Measurements from ENCODE around the gene RBM33. TPM values are rescaled to one million over a fixed set of nuclear protein-coding genes. Genes with fewer than 3 reads are reported as not detected.

The RBM33 gene
- polyA plus RNA-seq, 3 donors = 15.0 to 27.7 (median 22.2) TPM

DNA sequence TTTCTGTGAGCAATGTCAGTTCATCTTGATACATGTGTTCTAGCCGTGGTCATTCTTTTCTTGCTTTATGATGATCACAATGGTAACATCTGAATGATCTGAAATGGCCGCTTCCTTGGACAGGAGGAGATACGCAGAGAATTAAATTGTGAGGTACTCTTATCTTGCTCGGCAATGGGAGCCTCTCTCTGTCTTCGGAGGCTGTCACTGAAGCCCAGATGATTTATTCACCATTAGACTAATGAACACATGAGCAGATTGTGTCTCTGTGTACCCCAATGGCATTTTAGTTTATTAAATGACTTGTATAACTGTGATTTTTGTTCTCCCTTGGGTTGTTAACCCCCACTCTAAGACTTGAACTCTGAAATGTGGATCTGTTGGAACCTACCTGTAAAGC, 38.6 kb downstream of the RBM33 start:
- intact Hi-C loops (cut with micrococcal nuclease) = no loop called here
- H3K27ac Mint-ChIP-seq = peak overlapping the region in 1 of 7 donors; percentile 25
- no peak for DNase-seq
- Histone ChIP-seq H3K9me3 (replicated peaks in 1 of 2; ENCODE audit: control insufficient read depth in 1 of 2, insufficient read depth in 1 of 2, low read length in 2 of 2) (no peaks in the 10 kb centered on the region), H3K79me2 (ENCODE audit: insufficient read depth, low read length) (peaks cover 77% of the 10 kb centered on the region), H3K4me2 (replicated peaks; ENCODE audit: extremely low read depth, low read length, poor library complexity, severe bottlenecking) (no peak overlapping the region), H4K20me1 (ENCODE audit: insufficient read depth, low read length) (peaks cover 81% of the 10 kb centered on the region), H3K27me3 (ENCODE audit: control insufficient read depth in 2 of 2, insufficient read depth in 2 of 2, low read length in 2 of 2) (no peaks in the 10 kb centered on the region), H3K27ac (ENCODE audit: low read depth in 1 of 2, low read length in 2 of 2) (no peak overlapping the region), H3K4me1 (ENCODE audit: control insufficient read depth in 1 of 2, insufficient read depth in 2 of 2, low read length in 2 of 2) (no peaks in the 10 kb centered on the region), H3K9ac (ENCODE audit: insufficient read depth, low read length, poor library complexity, severe bottlenecking) (no peak overlapping the region), H2AFZ (ENCODE audit: insufficient read depth, low read depth, low read length, poor library complexity, severe bottlenecking) (no peak overlapping the region), H3K4me3 (replicated peaks in 1 of 3; ENCODE audit: low read depth in 2 of 3, low read length in 3 of 3) (no peak overlapping the region), H3K36me3 (replicated peaks in 1 of 2; ENCODE audit: control insufficient read depth in 1 of 2, insufficient read depth in 2 of 2, low read length in 2 of 2) (peaks cover 64 to 82% of the 10 kb centered on the region in 2 donors)
- peaks cover 70 to 85% of the 10 kb centered on the region in 2 donors for H3K36me3 Mint-ChIP-seq
- no CpG with 5 or more reads among the region's 5 CpGs for WGBS (ENCODE audit: insufficient coverage)
- TF ChIP-seq, protein P1, sequence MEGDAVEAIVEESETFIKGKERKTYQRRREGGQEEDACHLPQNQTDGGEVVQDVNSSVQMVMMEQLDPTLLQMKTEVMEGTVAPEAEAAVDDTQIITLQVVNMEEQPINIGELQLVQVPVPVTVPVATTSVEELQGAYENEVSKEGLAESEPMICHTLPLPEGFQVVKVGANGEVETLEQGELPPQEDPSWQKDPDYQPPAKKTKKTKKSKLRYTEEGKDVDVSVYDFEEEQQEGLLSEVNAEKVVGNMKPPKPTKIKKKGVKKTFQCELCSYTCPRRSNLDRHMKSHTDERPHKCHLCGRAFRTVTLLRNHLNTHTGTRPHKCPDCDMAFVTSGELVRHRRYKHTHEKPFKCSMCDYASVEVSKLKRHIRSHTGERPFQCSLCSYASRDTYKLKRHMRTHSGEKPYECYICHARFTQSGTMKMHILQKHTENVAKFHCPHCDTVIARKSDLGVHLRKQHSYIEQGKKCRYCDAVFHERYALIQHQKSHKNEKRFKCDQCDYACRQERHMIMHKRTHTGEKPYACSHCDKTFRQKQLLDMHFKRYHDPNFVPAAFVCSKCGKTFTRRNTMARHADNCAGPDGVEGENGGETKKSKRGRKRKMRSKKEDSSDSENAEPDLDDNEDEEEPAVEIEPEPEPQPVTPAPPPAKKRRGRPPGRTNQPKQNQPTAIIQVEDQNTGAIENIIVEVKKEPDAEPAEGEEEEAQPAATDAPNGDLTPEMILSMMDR (IDR thresholded peaks at IDR 0.05) = no peak
- no peak overlapping the region for H3K4me3 Mint-ChIP-seq
- no peaks in the 10 kb centered on the region for H3K27me3 Mint-ChIP-seq (ENCODE audit: low read depth in 3 of 3)
- H3K9me3 Mint-ChIP-seq = peaks cover 2 to 11% (median 5%) of the 10 kb centered on the region in 7 donors
- no peaks in the 10 kb centered on the region for H3K4me1 Mint-ChIP-seq

DNA sequence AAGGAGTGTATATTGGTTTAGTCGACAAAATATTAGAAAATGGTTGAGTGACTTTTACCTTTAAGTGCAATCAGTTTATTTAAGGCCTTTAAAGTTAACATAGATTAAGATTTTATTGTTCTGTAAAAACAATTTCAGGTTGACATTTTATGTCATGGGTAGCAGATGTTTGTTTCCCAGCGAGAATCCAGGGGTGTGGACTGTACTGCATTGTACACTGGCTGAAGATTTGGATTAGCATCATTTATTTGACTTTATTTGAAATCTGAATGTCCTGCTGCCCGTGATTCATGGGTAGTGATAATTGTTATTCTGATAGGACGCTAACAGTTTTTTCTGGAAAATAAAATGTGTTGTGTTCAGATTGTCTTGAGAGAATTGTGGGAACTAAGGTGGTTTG, 39.3 kb downstream of the RBM33 start:
- peaks cover 78% of the 10 kb centered on the region for H4K20me1 ChIP-seq (ENCODE audit: insufficient read depth, low read length)
- H3K9me3 ChIP-seq (replicated peaks in 1 of 2; ENCODE audit: control insufficient read depth in 1 of 2, insufficient read depth in 1 of 2, low read length in 2 of 2) = no peaks in the 10 kb centered on the region
- H3K4me2 ChIP-seq (replicated peaks; ENCODE audit: extremely low read depth, low read length, poor library complexity, severe bottlenecking) = no peak overlapping the region
- TF ChIP-seq, protein P1 (IDR thresholded peaks at IDR 0.05) = no peak
- no peaks in the 10 kb centered on the region for H3K4me1 ChIP-seq (ENCODE audit: control insufficient read depth in 1 of 2, insufficient read depth in 2 of 2, low read length in 2 of 2)
- no peak overlapping the region for H2AFZ ChIP-seq (ENCODE audit: insufficient read depth, low read depth, low read length, poor library complexity, severe bottlenecking)
- WGBS (ENCODE audit: insufficient coverage) = 97% methylated on average over 3 of the region's 4 CpGs
- H3K36me3 ChIP-seq (replicated peaks in 1 of 2; ENCODE audit: control insufficient read depth in 1 of 2, insufficient read depth in 2 of 2, low read length in 2 of 2) = peaks cover 62 to 76% of the 10 kb centered on the region in 2 donors
- H3K4me3 ChIP-seq (replicated peaks in 1 of 3; ENCODE audit: low read depth in 2 of 3, low read length in 3 of 3) = no peak overlapping the region
- Mint-ChIP-seq H3K4me3 (no peak overlapping the region), H3K9me3 (peaks cover 2 to 11% (median 5%) of the 10 kb centered on the region in 7 donors), H3K4me1 (no peaks in the 10 kb centered on the region), H3K36me3 (peaks cover 71 to 91% of the 10 kb centered on the region in 2 donors), H3K27me3 (ENCODE audit: low read depth in 3 of 3) (no peaks in the 10 kb centered on the region), H3K27ac (peak overlapping the region in 1 of 7 donors; percentile 32)
- H3K9ac ChIP-seq (ENCODE audit: insufficient read depth, low read length, poor library complexity, severe bottlenecking) = no peak overlapping the region
- H3K27me3 ChIP-seq (ENCODE audit: control insufficient read depth in 2 of 2, insufficient read depth in 2 of 2, low read length in 2 of 2) = no peaks in the 10 kb centered on the region
- H3K27ac ChIP-seq (ENCODE audit: low read depth in 1 of 2, low read length in 2 of 2) = no peak overlapping the region
- peaks cover 76% of the 10 kb centered on the region for H3K79me2 ChIP-seq (ENCODE audit: insufficient read depth, low read length)
- intact Hi-C loops (cut with micrococcal nuclease) = no loop called here
- DNase-seq = no peak
